Trophoblast cell (in vitro differentiated cells and primary cell): Measurements from ENCODE around the gene SERPING1.

Experiments
- DNase-seq, 2 donors: peaks; one replicate each; pipeline ENCODE4 v3.0.0-alpha.2; 2016
- H2AFZ ChIP-seq: 2 replicates; pipeline ENCODE4 v1.6.1; 2013; ENCODE audit warnings: low read length, moderate library complexity, mild to moderate bottlenecking; ENCODE audit not compliant: insufficient read depth, poor library complexity
- H2AK5ac ChIP-seq: 2 replicates; pipeline ENCODE4 v1.6.1; 2013; ENCODE audit warnings: mild to moderate bottlenecking, low read length
- H2BK120ac ChIP-seq: 2 replicates; pipeline ENCODE4 v1.6.1; 2013; ENCODE audit warnings: low read length, mild to moderate bottlenecking, moderate library complexity; ENCODE audit not compliant: insufficient read depth, poor library complexity
- H2BK12ac ChIP-seq: 2 replicates; pipeline ENCODE4 v1.6.1; 2013; ENCODE audit warnings: mild to moderate bottlenecking, low read length, moderate library complexity
- H2BK5ac ChIP-seq: 2 replicates; pipeline ENCODE4 v1.6.1; 2013; ENCODE audit warnings: low read length, low read depth, moderate library complexity, mild to moderate bottlenecking; ENCODE audit not compliant: poor library complexity
- H3K14ac ChIP-seq: 2 replicates; pipeline ENCODE4 v1.6.1; 2013; ENCODE audit warnings: mild to moderate bottlenecking, low read length
- H3K18ac ChIP-seq: 2 replicates; pipeline ENCODE4 v1.6.1; 2013; ENCODE audit warnings: mild to moderate bottlenecking, low read length
- H3K23ac ChIP-seq: 2 replicates; pipeline ENCODE4 v1.6.1; 2013; ENCODE audit warnings: low read length
- H3K27ac ChIP-seq: 2 replicates; pipeline ENCODE4 v1.5.1; 2013; ENCODE audit warnings: low read depth, mild to moderate bottlenecking, inconsistent platforms, low read length, moderate library complexity
- H3K27me3 ChIP-seq: 2 replicates; pipeline ENCODE4 v1.6.1; 2013; ENCODE audit warnings: inconsistent platforms, mild to moderate bottlenecking, low read length, moderate library complexity; ENCODE audit not compliant: insufficient read depth
- H3K36me3 ChIP-seq, 2 experiments: 1 replicate in 1 of 2; 2 replicates in 1 of 2; pipeline ENCODE4 v1.6.1; 2013; ENCODE audit warnings: low read length in 2 of 2, mild to moderate bottlenecking in 2 of 2, moderate library complexity in 1 of 2; ENCODE audit not compliant: insufficient read depth in 2 of 2, control insufficient read depth in 1 of 2
- H3K4ac ChIP-seq: 2 replicates; pipeline ENCODE4 v1.6.1; 2013; ENCODE audit warnings: low read depth, mild to moderate bottlenecking, low read length, moderate library complexity
- H3K4me1 ChIP-seq, 2 experiments: 1 replicate in 1 of 2; 2 replicates in 1 of 2; pipeline ENCODE4 v1.6.1; 2013; ENCODE audit warnings: low read length in 2 of 2, mild to moderate bottlenecking in 2 of 2, moderate library complexity in 1 of 2; ENCODE audit not compliant: insufficient read depth in 2 of 2, control insufficient read depth in 1 of 2
- H3K4me2 ChIP-seq: 2 replicates; pipeline ENCODE4 v1.6.1; 2013; ENCODE audit warnings: inconsistent platforms, mild to moderate bottlenecking, low read length, moderate library complexity
- H3K4me3 ChIP-seq: 2 replicates; pipeline ENCODE4 v1.5.1; 2013; ENCODE audit warnings: mild to moderate bottlenecking, low read depth, low read length, inconsistent platforms
- H3K79me1 ChIP-seq: one replicate; pipeline ENCODE4 v1.6.1; 2013; ENCODE audit warnings: low read length
- H3K79me2 ChIP-seq: 2 replicates; pipeline ENCODE4 v1.6.1; 2013; ENCODE audit warnings: low read length, mild to moderate bottlenecking; ENCODE audit not compliant: control insufficient read depth, insufficient read depth, poor library complexity
- H3K9ac ChIP-seq: 2 replicates; pipeline ENCODE4 v1.6.1; 2013; ENCODE audit warnings: mild to moderate bottlenecking, low read length
- H3K9me3 ChIP-seq: 2 replicates; pipeline ENCODE4 v1.6.1; 2013; ENCODE audit warnings: low read depth, mild to moderate bottlenecking, control low read depth, inconsistent platforms, low read length; ENCODE audit not compliant: insufficient read depth
- H4K12ac ChIP-seq: 2 replicates; pipeline ENCODE4 v1.6.1; 2013; ENCODE audit warnings: low read depth, mild to moderate bottlenecking, low read length, moderate library complexity
- H4K8ac ChIP-seq: 2 replicates; pipeline ENCODE4 v1.6.1; 2013; ENCODE audit warnings: low read depth, mild to moderate bottlenecking, low read length, moderate library complexity
- H4K91ac ChIP-seq: one replicate; pipeline ENCODE4 v1.6.1; 2013; ENCODE audit warnings: low read depth, mild to moderate bottlenecking, low read length, moderate library complexity
- WGBS: extraction: QIAGEN DNeasy Blood & Tissue Kit; methylation state at CpG from one replicate; pipeline ENCODE4 v1.1.7; 2013; ENCODE audit warnings: missing lambda C conversion rate; ENCODE audit not compliant: insufficient read length, insufficient coverage; ENCODE audit errors: extremely low coverage; 5-methylcytosine and 5-hydroxymethylcytosine counted together

The SERPING1 gene

GRCh38 chr11:57620467-57620866 lies 23.0 kb downstream of the SERPING1 start:
- no peak overlapping the region for H4K12ac ChIP-seq
- H3K4me1 ChIP-seq = peaks cover 5 to 9% of the 10 kb centered on the region in 2 experiments
- no peak overlapping the region for H3K9ac ChIP-seq
- H3K4me3 ChIP-seq = no peak overlapping the region
- no peak overlapping the region for H3K27ac ChIP-seq
- no peaks in the 10 kb centered on the region for H3K79me2 ChIP-seq
- H2BK120ac ChIP-seq = no peak overlapping the region
- H2BK5ac ChIP-seq = no peak overlapping the region
- no peak overlapping the region for H3K4ac ChIP-seq
- H3K4me2 ChIP-seq = no peak overlapping the region
- H3K9me3 ChIP-seq = no peaks in the 10 kb centered on the region
- no peak overlapping the region for H2AK5ac ChIP-seq
- no peak overlapping the region for H3K23ac ChIP-seq
- no peak overlapping the region for H2AFZ ChIP-seq
- no peak overlapping the region for H4K8ac ChIP-seq
- H3K79me1 ChIP-seq = no peaks in the 10 kb centered on the region
- H3K36me3 ChIP-seq = no peaks in the 10 kb centered on the region
- H3K27me3 ChIP-seq = no peaks in the 10 kb centered on the region
- no peak for DNase-seq
- H4K91ac ChIP-seq = no peak overlapping the region
- no peak overlapping the region for H3K18ac ChIP-seq
- H2BK12ac ChIP-seq = no peak overlapping the region
- no peak overlapping the region for H3K14ac ChIP-seq

GRCh38 chr11:57622263-57622662 lies 24.8 kb downstream of the SERPING1 start:
- H3K79me1 ChIP-seq = no peaks in the 10 kb centered on the region
- H3K4me1 ChIP-seq = peaks cover 5 to 9% of the 10 kb centered on the region in 2 experiments
- H3K9ac ChIP-seq = no peak overlapping the region
- H2BK120ac ChIP-seq = no peak overlapping the region
- H3K4ac ChIP-seq = no peak overlapping the region
- no peak overlapping the region for H2AK5ac ChIP-seq
- H2BK12ac ChIP-seq = no peak overlapping the region
- H3K79me2 ChIP-seq = no peaks in the 10 kb centered on the region
- no peak overlapping the region for H3K4me3 ChIP-seq
- H3K27me3 ChIP-seq = no peaks in the 10 kb centered on the region
- no CpG with 5 or more reads among the region's 3 CpGs for WGBS
- H3K14ac ChIP-seq = no peak overlapping the region
- no peak overlapping the region for H3K23ac ChIP-seq
- H3K27ac ChIP-seq = no peak overlapping the region
- no peak overlapping the region for H3K4me2 ChIP-seq
- H2AFZ ChIP-seq = no peak overlapping the region
- H4K12ac ChIP-seq = no peak overlapping the region
- H4K8ac ChIP-seq = no peak overlapping the region
- no peaks in the 10 kb centered on the region for H3K36me3 ChIP-seq
- H2BK5ac ChIP-seq = no peak overlapping the region
- no peak overlapping the region for H4K91ac ChIP-seq
- H3K9me3 ChIP-seq = no peaks in the 10 kb centered on the region
- DNase-seq = no peak
- no peak overlapping the region for H3K18ac ChIP-seq

- Histone ChIP-seq H3K27ac (no peak overlapping the region), H3K27me3 (no peaks in the 10 kb centered on the region), H2BK12ac (no peak overlapping the region), H2BK120ac (no peak overlapping the region), H3K79me1 (no peaks in the 10 kb centered on the region), H2AFZ (no peak overlapping the region), H3K9ac (no peak overlapping the region), H3K4me3 (no peak overlapping the region), H3K18ac (no peak overlapping the region), H3K23ac (no peak overlapping the region), H3K79me2 (no peaks in the 10 kb centered on the region), H2AK5ac (no peak overlapping the region), H3K36me3 (no peaks in the 10 kb centered on the region), H4K12ac (no peak overlapping the region), H2BK5ac (no peak overlapping the region), H4K91ac (no peak overlapping the region), H3K4me2 (no peak overlapping the region), H3K14ac (no peak overlapping the region), H3K4me1 (peaks cover 5 to 9% of the 10 kb centered on the region in 2 experiments), H3K4ac (no peak overlapping the region), H3K9me3 (no peaks in the 10 kb centered on the region), H4K8ac (no peak overlapping the region)
- no CpG with 5 or more reads among the region's 2 CpGs for WGBS
- no peak for DNase-seq
Observed at GRCh38 chr11:57624864-57625263, 27.4 kb downstream of the SERPING1 start.

- Histone ChIP-seq H3K9me3 (no peaks in the 10 kb centered on the region), H3K4me3 (no peak overlapping the region), H3K27me3 (no peaks in the 10 kb centered on the region), H3K4me2 (no peak overlapping the region), H2AFZ (no peak overlapping the region), H3K27ac (no peak overlapping the region), H3K23ac (no peak overlapping the region), H3K9ac (no peak overlapping the region), H4K8ac (no peak overlapping the region), H2BK120ac (no peak overlapping the region), H2BK5ac (no peak overlapping the region), H4K12ac (no peak overlapping the region), H4K91ac (no peak overlapping the region), H3K14ac (no peak overlapping the region), H3K4ac (no peak overlapping the region), H3K79me2 (no peaks in the 10 kb centered on the region), H2BK12ac (no peak overlapping the region), H3K4me1 (peaks cover 5 to 9% of the 10 kb centered on the region in 2 experiments), H3K36me3 (no peaks in the 10 kb centered on the region), H2AK5ac (no peak overlapping the region), H3K79me1 (no peaks in the 10 kb centered on the region), H3K18ac (no peak overlapping the region)
- DNase-seq = no peak
- no CpG with 5 or more reads among the region's 1 CpG for WGBS
Observed at GRCh38 chr11:57626895-57627294, 29.4 kb downstream of the SERPING1 start.
